Esophagus mucosa (tissue), 1 donor: ENCODE results near the gene ANKRD49. TPM values are rescaled to one million over a fixed set of nuclear protein-coding genes. Genes with fewer than 3 reads are reported as not detected.

ENCODE experiments used
- ATAC-seq: fragments of 200-7000 bp; cut with Tn5 transposase; one replicate; pipeline ENCODE4 v1.9.1; 2020
- total RNA-seq: library from RNA; stranded (reverse); gene quantifications from one replicate; pipeline ENCODE4 v1.2.4, GENCODE V29; 2023
- donor health status: DM: yes; HTN: yes; CAD: no.

ANKRD49 gene
- total RNA-seq, 1 donor from 2014 or later: 7.0 TPM

DNA sequence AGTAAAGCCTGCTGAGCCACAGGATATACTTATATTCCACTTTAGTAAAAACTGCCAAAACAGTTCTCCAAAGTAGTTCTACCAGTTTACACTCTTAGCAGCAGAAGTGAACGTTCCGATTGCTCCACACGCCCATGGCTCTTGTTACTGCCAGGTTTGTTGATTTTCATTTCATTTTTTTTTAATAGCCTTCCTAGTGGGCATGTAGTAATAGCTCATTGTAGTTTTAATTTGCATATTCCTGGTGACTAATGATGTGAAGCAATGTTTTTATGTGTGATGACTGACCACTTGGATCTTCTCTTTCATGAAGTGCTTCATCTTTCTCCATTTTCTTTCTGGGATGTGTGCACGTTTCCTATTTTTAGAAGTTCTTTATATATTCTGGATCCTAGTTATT, 13.7 kb downstream of the ANKRD49 start:
- peak; percentile 91 for ATAC-seq

DNA sequence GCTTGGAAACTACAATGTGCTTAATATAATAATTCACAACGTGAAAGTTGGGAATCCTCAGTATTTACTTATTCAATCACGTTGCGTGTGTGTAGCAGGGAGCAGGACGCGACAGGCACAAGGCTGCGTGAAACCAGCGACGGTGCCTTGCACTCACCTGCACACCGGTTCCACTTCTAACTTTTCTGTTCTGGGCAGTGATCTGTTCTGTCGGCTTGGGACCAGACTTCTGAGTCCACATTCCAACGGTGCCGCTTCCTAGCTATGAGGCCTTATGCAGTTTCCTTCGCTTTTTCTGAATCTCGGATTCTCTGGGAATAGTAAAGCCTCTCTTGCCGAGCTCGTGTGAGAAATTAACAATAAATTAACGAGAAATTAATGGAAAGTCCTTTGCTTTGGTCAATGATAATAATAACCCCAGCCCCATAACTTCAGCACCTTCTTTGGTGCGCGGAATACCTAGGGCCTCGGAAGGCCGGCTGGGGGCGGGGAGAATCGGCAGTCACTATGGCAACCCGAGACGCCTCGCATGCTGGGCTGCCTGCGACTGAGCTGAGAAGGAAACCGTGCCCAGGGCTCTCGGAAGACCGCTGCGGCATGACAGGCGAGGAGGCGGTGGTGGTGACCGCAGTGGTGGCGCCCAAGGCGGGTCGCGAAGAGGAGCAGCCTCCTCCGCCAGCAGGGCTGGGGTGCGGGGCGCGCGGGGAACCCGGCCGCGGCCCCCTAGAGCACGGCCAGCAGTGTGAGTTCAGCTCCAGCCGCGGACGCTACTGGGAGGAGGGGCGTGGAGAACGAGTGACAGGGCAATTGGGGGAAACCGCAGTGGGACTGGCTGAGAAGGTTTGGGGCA, 18.4 kb downstream of the ANKRD49 start, which contains the start of gene C11orf97:
Gene C11orf97, plus strand, starts transcription at position 530 of the 850 bp plus-strand sequence. Its CDS starts 68 bp downstream, at position 598.
- ATAC-seq: peak; percentile 61

DNA sequence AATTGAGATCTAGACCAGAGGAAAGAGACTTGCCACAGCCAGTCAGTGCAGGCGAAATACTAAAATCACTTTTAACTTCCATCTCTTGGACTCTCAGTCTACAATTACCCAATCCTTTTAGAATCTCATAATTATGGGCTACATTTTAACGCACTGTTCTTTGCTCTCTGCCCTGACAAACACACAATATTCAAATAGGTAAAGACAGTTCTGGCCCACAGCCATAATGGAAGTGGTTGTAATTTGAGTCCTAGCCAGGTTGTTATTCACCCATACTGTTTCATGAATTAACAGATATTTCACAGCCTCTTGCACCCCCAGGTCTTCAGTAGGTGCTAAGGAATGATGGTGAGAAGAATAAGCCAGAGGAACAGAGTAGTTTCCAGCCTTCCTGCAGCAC, 19.3 kb downstream of the ANKRD49 start:
- no peak for ATAC-seq

DNA sequence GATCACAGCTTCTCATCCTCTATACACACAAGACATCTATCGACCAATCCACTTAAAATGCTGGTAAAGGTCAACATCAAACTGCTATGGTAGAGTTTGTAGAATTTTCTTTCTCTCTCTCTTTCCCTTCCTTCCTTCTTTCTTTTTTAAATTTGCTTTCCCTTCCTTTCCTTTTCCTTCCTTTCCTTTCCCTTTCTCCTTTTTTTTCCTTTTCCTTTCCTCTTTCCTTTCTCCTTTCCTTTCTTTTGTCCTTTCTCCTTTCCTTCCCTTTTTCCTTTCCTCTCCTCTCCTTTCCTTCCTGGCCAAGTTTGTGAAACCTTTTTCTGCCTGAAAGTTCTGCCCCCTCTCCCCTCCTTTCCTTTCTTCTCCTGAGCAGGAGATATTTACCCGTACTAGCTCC, 21.6 kb downstream of the ANKRD49 start:
- ATAC-seq: no peak

DNA sequence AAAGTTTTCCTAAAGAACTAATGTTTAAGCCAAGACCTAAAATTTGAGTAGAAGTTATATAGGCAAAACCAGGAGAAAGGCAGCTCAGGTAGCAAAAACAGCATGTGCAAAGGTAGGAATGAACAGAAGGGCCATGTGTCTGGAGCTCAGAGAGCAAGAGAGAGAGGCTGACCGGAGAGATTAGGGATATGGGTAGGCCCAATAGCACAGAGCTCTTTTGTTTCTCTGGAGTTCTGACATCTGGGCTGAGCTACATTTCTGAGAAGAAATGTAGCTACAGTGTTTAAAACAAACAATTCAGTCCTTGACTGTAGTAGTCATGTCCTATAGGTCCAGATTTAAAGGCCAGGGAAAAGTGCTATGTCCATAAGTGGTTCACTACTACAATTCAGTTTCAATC, 22.9 kb downstream of the ANKRD49 start:
- ATAC-seq: no peak

DNA sequence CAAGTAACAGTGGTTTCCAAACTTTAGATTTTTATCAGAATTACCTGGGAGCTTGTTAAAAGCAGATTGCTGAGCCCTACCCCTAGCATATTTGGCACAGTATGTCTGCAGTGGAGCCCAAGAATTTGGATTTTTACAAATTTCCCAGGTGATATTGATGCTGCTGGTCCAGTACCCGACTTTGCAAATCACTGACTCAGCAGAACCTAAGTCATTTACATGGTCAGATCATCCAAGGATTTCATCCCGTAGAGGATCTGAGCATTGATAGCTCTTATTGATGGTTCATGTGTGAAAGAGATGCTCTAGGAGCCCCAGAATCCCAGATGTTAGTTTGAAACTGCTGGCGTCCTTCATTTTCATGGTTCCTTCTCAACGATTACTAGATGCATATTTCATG, 24.5 kb downstream of the ANKRD49 start:
- ATAC-seq: no peak

DNA sequence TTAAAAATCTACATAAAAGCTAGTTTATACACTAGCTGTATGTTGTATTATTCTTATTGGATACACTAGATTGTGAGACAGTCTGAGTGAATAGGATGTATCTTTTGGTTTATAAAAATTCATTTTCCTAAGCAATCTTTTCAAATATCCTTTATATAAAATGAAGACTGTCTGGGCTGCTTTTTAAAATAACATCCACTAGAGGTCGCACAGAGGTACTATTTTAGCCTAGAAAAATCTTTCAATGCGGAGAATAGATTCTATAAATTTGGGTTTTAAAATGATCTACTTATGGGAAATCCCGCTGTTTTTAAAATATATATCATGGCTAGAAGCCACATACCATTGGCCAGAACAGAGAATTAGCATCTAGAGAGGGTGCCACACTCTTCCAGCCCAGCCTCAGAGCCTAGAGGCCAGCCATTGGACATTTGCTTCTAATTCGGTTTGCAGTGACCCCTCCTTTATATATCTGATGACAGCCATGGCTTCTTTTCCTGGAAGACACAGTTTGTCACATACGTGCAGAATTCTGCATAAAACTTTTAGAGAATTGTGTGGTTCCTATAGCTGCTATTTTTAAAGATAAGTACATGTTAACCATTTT, 25.8 kb downstream of the ANKRD49 start:
- ATAC-seq: no peak

DNA sequence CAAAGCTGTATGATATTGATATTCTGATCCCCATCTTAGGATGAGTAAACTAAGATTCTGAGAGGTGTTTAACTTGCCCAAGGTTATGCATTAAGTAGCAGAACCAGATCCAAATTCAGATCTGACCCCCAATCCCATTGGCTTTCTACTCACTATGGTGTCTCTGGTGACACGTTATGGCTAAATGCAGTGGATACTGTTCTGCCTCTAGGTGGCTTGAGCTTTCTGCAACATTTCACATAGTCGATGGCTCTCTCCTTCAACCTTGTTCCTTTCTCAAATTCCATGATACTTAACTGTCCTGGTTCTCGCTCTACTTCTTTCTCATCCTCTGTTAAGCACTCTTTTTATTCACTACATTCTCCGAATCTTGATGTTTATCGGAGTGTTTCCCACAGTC, 27.9 kb downstream of the ANKRD49 start:
- ATAC-seq: peak; percentile 36

DNA sequence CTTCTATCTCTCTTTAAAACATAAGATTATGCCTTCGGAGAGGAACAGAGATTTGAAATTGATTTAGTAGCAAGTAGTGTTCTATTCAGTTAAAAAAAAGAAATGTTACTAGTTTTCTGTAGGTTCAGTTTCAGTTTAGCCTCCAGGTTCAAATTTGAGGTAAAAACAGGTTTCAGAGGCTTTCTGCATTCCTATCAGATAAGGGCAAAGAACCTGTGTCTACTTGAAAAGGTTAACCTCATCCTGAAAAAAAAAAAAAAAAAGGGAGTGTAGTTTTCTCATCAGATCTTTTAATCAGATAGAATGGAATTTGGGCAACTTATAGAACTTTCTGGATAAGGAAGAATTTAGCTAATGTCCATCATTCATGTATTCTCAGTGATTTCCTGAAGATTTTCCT, 30.6 kb downstream of the ANKRD49 start:
- no peak for ATAC-seq

DNA sequence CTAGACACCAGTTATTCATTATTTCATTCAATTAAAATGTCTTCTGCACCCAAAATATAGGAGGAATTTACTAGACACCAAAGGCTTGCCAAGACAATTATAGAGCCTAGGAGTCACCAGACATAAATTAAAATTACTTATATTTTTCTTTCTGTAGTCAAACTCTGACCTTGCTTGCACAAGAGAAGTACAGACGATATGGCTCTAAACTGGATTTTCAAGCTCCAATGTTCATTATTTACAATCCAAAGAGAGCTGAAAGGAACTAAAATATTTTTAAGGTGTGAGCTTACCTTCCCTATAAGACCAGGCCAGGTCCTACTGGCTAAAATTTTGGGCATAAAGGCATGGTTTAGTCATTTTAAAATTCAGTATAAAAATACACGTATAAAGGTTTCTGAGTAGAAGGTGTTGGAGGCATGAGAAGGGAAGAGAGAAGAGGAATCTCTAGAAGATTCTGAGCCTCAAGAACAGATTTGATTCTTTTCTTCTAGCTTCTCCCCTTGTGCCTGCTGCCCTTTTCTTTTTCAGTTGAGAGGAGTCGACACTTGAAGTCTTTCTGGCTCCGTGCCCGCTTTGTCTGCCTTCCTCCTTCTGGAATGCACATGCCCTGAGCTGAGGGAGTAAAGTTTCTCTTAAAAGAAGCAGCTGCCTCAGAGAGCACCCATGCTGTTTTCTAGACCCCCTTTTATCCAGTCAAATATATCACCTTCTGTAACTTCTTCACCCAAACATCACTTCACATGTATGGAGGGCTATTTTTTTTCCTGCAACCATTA, 32.0 kb downstream of the ANKRD49 start:
- ATAC-seq: peak; percentile 17

DNA sequence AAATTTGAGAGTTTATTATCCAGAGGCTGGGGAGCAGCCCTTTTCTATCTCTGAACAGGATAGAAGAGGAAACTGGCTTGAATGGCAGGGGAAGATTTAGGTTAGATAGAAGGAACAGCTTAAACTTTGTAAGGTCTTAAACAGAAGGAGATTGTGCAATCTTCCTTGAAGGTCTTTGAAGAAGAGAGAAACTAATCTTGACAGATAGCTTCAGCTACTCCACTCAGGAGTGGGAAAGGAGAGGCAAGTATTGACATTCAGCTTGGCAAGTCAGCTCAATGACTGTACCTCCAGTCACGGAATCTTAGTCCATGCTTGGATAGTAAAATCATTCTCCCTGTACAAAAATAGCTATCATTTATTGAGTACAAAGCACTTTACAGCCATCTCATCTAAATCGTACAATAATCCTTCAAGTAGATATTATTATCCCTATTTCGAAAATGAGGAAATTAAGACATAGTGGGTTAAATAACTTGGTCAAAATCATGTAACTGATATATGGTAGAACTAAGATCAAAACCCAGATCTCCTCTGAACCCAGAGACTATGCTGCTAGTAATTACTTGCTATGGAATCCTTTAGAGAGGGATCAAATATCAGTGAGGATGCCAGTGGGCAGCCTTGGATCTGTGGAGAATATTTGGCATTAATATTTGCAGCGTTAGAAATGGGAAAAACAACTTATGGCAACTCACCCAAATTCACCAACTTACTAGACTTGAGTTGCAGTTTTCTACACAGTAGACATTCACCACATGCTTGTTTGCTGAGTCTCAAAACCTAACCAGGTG, 33.1 kb downstream of the ANKRD49 start:
- ATAC-seq: peak; percentile 66

DNA sequence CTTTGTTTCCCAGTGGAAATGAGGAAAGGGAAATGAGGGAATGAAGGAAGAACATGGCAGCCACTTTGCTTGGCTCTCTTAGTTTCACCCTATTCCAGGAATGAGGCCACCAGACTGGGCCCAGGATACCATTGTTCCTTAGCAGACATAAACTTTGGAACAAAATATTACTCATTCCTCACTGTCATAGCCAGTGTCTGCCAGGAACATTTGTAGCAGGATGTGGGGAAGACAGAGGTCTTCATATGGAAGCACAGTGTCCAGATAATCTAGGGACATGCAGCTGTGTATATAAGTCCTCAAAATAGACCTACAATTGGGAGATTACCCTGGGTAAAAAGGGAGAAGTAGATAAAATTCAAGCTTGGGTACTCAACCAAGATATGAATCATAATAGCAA, 34.8 kb downstream of the ANKRD49 start:
- no peak for ATAC-seq

DNA sequence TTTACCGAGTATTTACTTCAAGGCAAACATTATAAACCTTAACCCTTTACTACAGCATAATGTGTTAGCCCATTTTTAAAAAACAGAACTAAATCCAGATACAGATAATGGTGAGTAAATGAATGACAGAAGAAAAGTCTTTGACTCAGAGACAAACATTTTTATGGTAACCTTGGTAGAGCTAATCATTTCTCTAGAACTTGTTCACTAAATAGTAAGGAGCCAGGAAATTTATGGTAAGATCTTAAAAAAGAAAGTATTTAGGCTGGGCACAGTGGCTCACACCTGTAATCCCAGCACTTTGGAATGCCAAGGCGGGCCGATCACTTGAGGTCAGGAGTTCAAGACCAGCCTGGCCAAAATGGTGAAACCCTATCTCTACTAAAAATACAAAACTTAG, 38.4 kb downstream of the ANKRD49 start:
- ATAC-seq: no peak

DNA sequence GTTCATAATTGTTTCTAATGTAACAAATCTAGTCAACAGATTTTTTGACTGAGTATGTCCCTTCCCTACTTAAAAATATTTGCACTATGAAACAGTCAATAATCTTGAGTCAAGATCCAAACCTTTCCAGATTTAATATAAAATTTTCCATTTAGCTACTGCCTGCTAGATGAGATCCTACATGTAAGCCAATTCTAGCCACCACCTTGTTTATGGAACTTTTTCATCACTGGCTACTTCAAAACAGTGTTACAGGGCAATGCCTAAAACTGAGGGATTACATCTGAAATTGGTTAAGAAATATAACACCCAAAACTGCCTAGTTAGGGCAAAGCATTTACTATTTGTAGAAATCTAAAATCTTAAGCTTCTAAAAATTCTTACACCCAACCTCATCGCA, 39.4 kb downstream of the ANKRD49 start:
- ATAC-seq: no peak

DNA sequence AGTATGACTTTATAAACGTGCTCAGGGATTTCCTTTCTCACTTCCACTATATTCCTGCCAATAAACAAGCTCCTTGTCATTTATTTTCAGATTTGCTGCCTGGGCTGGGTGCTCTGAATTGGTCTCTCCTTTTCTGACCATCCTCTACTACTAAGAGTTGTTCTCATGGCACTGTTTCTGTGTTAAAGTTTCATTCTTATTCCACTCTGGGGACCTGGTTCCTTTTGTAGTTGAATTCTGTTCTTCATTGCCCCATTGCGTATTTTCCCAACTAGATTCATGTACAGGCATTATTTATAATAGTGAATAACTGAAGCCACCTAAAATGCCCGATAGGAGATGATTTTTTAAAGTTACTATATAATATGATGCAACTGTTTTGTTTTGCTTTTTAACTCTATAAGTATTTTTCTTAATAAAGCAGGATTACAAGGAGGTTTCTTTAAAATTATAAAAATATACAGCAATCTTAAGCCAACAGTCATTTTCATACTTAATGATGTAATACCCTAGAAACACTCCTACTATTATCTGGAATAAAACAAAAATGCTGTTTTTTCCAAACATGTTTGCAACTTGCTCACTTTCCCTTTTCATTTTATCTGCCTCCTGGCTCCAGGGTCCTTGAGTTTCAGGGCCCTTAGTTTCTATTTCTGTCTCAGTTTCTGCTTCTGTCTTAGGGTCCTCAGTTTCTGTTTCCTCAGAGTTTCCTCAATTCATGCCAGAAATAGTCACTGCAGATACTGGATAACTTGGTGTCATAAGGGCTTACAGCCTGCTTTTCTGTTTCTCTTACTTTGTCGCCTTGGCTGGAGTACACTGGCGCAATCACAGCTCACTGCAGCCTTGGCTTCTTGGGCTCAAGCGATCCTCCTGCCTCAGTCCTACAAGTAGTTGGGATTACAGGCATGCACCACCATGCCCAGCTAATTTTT, 40.2 kb downstream of the ANKRD49 start:
- ATAC-seq: no peak

DNA sequence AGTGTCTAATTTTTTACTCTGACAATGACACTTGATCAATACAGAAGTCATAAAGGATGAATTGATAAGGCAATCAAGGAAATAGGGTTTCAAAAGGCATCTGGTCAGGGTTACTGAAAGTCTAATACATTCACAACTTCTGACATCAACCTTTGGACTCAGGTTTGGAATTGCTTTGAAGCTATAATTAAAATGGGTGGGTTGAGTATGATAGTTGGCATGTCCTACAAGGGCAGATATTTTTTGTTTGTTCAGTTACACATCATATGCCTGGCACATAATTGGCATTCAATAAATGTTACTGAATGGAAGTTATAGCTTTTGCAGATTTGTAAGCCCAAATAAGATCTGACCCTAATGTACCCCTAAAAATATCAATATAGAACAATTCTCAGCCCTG, 42.6 kb downstream of the ANKRD49 start:
- no peak for ATAC-seq

DNA sequence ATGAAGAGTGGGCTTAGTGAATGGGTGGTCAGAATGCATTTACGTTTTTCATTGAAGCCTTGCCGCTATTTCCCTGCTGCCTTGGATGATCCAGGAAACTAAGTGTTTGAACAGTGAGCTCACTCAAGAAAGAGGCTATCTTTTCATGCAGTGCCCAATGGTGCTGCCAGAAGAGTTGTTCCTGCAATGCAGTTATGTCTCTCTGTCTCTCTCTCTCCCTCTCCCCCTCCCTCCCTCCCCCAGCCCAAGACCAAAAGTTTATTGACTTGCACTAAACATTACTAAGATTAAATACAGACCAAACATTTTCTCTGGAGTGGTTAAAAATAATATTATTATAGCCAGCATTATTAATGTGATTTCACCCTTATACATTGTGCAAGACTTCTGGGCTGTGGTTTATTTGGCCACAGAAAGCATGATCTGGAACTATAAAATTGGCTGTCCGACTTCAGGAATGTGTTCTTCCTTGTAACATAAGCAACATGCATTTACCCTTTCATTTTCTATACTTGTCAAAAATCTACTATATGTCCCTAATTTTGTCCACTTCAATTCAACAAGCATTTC, 43.3 kb downstream of the ANKRD49 start:
- ATAC-seq: no peak

DNA sequence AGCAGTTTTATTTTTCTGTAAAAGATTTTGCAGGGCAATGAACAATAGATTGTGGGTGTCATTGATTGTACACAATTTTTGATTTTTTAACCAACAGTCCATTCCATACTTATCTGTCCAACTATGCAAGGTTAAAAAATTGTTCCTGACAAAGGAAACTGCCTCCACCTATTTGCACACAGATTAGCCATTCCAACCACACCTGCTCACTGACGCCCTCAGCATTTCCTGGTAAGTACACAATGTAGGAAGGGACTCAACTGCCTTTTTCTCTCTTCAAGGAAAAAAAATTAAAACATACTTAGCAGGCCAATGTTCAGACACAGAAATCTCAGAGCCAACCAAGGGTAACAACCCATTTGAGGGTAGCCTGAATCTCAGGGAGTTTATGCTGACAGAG, 45.6 kb downstream of the ANKRD49 start:
- ATAC-seq: peak; percentile 34

DNA sequence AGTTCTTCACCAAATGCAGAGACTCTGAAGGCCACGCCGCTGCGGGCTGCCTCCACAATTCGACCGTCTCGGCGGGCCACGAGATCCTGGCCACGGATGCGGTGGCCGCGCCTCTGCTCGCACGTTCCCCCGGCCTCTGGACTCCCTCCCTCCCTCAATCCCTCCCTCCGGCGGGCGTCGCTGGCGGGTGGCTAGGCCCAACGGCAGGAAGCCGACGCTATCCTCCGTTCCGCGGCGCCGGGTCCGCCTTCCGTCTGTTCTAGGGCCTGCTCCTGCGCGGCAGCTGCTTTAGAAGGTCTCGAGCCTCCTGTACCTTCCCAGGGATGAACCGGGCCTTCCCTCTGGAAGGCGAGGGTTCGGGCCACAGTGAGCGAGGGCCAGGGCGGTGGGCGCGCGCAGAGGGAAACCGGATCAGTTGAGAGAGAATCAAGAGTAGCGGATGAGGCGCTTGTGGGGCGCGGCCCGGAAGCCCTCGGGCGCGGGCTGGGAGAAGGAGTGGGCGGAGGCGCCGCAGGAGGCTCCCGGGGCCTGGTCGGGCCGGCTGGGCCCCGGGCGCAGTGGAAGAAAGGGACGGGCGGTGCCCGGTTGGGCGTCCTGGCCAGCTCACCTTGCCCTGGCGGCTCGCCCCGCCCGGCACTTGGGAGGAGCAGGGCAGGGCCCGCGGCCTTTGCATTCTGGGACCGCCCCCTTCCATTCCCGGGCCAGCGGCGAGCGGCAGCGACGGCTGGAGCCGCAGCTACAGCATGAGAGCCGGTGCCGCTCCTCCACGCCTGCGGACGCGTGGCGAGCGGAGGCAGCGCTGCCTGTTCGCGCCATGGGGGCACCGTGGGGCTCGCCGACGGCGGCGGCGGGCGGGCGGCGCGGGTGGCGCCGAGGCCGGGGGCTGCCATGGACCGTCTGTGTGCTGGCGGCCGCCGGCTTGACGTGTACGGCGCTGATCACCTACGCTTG, 50.2 kb downstream of the ANKRD49 start, which contains the start of gene FUT4:
Gene FUT4, plus strand, starts transcription at position 227 of the 951 bp plus-strand sequence. Its CDS starts 213 bp downstream, at position 440.
- peak; percentile 98 for ATAC-seq
